CD1c-positive myeloid dendritic cell (primary cell): ENCODE results near the gene RBM20.

Experiments used
- DNase-seq: peaks from one replicate; pipeline ENCODE4 v3.0.0-alpha.2; 2016; ENCODE audit errors: extremely low spot score

Gene RBM20

GRCh38 chr10:110735620-110736027, 91.5 kb downstream of the RBM20 start:
- DNase-seq: no peak

GRCh38 chr10:110737886-110738634, 93.9 kb downstream of the RBM20 start:
- no peak for DNase-seq

DNA sequence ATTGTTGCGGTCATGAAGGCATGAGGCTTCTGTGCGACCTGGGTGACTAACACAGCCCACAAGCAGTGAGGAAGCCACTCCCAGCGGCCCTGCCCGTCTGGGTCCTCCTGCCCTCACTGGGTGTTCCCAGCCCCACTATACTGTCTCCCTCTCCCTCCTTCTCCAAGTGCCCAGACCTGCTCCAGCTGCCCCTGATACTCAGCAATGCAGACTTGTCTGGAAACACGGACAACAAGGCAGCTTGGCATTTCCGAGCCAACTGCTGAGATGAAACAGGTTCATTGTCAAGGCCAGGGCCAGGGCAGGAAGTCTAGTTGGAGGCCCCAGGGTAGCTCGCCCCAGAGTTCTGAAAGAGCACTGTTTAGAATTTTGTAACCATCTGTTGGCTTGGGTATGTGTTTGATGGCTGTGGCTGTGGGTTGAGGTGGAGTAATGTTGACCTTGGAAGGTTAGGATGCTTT, 95.7 kb downstream of the RBM20 start:
- DNase-seq: no peak

DNA sequence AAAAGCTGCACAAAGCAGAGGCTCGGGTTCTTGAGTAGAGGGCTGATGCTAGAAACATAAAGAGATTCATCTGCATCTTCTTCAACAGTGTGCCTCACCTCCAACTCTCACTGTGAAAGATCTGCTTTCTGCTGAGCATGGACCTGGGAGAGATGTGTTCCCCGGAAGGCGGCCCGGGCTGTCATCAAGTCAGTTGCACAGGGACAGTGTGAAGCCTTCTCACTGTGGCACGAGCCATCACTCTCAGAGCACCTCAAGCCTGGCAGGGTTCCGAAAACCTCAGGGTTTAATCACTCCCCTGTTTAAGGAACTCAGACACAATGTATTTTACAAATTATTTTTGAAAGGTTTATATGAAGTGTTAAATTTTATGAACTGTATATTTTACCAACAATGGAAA, 98.7 kb downstream of the RBM20 start:
- no peak for DNase-seq

- DNase-seq: peak; percentile 20
Measured at GRCh38 chr10:110744782-110745181, 100.6 kb downstream of the RBM20 start.

DNA sequence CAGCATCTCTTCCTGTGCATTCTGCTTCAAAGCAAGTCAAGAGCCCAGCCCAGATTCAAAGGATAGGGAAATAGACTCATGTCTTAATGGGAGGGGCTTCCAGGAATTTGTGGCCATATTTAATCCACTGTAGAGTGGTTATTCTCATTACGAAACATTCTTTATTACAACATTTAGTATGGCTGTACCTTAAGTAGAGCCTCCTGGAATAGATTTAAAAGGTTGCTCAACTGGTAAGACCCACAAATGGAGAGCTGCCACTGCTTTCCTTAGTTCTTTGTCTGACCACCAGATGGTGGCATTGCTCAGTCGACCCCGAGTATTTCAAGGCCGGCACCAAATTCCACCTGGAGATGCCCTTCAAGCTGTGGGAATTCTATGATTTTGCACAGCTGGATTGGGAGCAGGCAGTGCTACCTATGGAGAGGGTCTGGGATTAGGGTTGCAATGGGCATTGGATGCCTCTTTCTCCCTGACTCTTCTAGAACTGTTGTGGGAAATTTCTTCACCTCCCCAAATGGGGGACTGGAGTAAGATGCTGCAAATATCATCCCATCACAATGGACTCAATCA, 102.2 kb downstream of the RBM20 start:
- peak; percentile 61 for DNase-seq

DNA sequence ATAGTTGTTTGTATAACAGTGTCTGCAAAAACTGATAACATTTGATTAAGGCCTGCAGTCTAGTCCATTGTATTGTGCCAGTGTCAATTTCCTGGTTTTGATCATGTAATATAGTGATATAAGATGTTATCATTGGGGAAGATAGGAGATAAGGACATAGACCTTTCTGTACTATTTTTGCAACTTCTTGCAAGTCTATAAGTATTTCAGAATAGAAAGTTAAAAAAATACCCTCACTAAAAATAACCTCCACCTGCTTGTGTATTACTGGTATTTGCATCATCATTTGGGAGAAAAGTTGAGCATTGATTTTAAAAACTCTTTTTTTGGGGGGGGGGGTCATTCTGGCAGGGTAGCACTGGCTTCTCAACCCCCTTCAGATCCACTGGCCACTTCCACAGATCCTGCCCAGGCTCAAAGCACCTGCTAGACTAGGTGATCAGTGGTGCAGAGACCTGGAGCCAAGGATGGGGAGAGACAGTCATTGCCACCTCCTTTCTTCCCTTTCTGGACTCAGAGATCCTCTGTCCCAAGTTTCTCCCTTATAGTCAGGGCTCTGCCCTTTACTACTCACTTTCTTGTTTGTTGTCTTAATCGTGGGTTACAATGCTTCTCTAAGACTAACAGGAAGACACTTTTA, 103.0 kb downstream of the RBM20 start:
- no peak for DNase-seq

DNA sequence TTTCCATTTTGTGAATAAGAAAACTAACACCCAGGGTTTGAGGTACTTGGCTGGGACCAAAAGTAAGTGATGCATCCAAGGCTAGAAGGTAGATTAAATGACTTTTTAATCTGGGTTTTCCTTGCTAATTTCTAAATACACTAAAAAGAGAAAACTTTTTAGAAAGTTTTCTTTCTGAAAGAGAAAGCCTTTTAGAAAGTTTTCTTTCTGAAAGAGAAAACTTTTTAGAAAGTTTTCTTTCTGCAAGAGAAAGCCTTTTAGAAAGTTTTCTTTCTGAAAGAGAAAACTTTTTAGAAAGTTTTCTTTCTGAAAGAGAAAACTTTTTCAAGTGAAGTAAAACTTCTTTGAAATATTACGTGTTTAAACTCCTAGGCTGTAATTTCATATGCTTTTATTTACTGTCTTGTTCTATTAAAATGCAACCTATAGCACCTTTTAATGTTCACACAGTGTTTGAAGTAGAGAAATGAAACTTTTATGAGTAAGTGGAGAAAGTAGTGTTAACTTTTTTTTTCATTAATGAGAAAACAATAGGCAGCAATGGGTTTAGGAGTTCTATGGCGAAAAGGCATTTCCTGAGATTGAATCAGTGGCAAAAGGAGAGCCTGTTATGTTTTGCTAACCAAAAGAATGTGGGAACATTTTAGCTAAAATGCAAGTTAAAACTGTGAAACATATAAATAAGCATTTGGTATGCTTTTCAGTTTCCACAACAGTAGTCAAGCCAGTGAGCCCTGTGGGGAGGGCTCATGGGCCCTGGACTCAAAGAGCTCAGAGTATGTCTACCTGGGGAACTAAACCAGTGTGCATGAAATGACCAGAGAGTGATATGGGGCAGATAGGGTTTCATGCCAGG, 103.7 kb downstream of the RBM20 start:
- DNase-seq: no peak

DNA sequence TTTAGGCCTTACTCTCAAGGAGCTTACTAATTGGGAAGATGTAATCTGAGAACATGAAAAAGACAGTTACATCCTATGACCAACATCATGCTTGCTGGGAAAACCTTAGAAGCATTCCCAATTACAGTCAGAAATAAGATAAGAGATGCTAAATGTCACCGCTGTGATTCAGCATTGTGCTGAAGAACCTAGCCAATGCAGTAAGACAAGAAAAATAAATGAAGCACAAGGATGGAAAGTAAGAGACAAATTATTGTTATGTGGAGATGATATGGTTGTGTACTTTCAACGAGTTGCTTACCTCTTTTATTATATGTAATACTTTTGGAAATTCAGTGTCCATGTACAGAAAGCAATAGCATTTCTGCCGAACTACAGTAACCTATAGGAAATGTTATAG, 104.8 kb downstream of the RBM20 start:
- no peak for DNase-seq

DNA sequence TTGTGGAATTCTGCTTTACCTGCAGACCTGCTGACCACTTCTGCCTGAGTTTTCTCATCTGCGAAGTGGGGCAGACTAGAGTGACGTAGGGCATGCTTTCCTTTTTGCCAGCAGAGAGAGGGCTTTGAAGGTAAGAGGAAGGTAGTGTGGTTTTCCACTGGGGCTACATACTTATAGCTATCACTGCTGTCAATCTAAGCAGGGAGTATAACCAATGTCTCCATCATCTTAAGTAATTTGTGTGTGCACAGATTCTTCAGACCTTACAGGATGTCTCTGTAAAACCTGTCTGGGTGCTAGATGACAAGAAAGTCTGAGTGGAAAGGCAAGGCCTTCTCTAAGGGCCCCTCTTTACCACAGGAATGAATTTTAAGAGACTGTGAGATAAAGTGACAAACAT, 106.8 kb downstream of the RBM20 start:
- DNase-seq: no peak

GRCh38 chr10:110751850-110752249, 107.7 kb downstream of the RBM20 start:
- DNase-seq: no peak

DNA sequence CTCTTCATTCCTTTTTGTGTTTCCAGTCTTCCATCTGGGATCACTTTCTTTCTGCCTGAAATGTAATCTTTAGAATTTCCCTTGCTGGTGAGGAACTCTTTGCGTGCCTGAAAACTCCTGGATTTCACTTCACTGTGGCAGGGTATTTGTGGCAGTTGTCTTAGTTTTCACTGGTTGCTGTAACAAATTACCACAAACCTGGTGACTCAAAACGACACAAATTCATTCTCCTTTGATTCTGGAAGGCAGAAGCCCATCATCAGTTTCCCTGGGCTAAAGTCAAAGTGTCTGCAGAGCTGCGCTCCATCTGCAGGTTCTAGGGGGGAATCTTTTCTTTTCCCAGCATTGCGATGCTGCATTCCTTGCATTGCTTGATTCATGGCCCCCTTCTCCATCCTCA, 109.3 kb downstream of the RBM20 start:
- DNase-seq: no peak

DNA sequence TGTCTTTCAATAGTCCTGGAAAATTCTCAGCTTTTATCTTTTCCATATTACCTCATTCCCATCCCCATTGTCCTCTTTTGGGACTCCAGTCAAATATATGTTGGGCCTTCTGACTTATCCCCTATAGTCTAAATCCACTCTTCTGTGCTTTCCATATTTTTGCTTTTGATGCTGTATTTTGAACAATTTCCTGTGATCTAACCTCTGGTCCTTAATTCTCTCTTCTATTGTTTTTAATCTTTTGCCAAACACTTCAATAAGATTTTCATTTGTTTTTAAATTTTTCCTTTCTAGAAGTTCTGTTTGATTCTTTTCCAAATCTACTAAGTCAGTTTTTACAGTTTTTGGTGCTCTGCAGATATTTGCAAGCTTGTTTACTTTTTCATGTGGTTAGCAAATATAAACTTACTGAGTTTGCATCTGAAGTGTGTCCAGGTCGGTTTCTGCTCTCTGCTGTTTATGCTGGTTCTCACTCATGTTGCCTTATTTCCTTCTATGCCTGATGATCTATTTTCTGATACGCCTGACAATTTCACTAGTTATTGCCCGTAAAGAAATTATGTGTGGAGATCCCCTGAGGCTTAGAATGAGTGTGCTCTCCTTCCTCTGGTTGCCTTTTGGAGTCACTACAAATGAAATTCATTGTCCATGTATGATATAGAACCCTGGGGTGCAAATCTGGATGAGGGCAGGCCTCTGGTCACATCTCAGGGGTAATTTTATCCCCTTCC, 110.4 kb downstream of the RBM20 start:
- no peak for DNase-seq

- no peak for DNase-seq
Measured at GRCh38 chr10:110755781-110756180, 111.6 kb downstream of the RBM20 start.

DNA sequence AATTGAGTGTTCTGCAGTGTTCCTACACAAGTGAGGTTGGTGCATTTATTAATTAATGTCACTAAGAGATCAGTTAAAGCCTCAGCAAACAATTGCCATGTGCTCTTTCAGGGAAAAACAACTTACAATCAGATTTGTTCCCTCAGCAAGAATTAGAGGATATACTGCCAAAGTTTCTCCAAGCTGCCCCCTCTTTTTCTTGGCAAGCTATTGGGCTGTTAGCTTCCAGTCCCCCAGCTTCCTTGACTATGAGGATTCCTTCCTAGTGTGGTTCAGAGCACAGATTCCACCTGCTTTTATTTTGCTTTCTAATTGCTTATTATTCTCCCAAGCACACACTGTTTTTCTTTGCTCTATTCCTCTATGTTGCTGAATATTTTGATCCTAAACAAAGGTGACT, 112.7 kb downstream of the RBM20 start:
- DNase-seq: no peak

DNA sequence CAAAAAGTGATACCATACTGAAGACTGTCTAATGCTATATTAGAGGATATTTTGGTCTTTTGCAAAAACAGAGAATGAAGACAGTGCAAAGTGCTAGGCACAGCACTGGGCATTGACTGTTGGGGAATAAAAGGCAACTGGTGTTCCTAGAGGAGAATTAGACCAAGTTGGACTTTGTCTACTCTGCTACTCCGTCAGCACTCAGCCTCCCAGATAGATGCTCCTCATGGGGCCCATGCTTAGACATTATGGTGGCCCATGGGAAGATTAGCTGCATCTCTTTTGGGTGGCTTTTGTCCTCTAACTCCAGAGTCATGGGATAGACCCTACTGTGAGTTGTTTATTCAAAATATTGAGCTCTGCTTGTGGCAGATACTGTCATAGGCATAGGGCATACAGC, 113.5 kb downstream of the RBM20 start:
- DNase-seq: no peak

DNA sequence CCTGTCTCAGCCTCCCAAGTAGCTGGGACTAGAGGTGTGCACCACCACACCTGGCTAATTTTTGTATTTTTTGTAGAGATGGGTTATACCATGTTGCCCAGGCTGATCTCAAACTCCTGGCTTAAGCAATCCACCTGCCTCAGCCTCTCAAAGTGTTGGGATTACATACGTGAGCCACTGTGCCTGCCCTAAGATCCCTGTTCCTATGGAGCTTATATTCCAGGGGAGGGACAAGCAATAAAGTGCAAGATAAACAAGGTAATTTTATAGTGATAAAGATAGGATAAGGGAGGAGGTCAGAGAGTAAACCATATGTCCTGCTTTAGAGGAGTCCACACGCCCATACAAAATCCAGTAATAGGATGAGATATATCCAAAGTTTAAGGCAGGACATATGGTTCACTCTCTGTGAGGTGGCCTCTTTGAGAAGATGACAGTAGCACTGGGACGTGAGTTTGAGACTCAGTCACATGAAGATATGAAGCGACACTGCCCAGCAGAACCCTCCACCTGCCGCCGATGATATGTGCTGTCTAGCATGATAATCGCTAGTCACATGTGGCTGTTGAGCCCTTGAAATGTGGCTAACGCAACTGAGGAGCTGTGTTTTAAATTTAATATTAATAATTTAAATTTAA, 114.1 kb downstream of the RBM20 start:
- DNase-seq: no peak

DNA sequence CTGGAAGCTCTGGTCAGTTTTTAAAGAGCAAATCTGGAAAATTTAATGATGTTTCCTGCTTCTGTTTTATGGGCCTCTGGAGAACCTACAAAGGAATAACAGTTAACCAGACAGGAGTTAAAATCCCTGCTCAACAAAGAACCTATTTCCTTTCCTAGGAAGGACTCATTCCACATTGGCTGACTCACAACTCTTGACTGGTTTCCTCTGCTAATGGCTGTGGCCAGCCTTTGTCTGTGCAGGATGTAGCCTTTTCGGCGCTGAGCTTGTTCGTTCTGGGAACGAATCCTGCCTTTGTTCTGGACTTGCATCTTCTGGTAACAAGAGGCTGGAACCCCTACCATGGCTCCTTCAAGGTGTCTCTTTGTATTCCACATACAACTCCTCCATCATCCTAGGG, 114.8 kb downstream of the RBM20 start:
- DNase-seq: no peak

- DNase-seq: no peak
Measured at GRCh38 chr10:110759523-110759922, 115.4 kb downstream of the RBM20 start.

DNA sequence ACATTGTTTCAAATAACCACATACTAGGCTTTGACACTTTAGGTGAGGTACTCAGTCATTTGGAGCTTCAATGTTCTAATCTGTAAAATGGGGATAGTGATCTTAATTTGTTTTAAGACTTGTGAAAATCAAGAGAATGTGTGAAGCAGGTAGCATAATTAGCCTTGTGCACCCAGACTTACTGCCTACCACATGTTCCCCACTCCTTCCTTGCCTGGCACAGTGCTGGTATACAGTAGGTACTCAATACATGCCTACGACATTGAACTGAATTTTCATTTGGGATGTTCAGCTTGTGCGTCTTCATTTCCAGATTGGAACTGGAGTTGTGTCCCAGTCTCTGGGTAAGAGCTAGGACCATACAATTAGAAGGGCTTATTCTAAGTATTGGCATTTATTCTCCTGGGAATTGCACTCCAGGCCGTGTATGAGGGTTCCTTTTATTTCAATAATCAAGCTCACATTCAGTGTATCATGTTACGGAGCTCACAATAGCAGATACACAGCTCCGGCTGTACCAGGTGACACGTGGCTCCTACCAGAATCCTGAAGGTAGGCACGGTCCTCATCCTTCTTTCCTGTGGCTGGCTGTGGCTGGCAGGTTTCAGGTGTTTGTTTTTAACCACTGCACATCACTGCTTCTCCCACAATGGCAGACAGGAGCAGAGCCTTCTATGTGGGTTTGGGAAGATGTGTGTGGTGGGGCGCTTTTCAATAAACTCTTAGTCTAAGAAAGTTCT, 118.1 kb downstream of the RBM20 start:
- no peak for DNase-seq
